GM19455 (cell line): ENCODE data around the gene EIF2AK2.
A peak's percentile ranks its signal among the peaks of the same experiment; 100 is the strongest.
"Not testable (repeated sequence)": the region's sequence is repeated elsewhere in the genome, so short reads cannot be mapped to it uniquely, and the experiment has no call there.

Experiments
- ATAC-seq: cut with Tn5 transposase; IDR thresholded peaks from one replicate; pipeline ENCODE4 v1.9.1; 2021; ENCODE audit not compliant: unreplicated experiment

The EIF2AK2 gene

DNA sequence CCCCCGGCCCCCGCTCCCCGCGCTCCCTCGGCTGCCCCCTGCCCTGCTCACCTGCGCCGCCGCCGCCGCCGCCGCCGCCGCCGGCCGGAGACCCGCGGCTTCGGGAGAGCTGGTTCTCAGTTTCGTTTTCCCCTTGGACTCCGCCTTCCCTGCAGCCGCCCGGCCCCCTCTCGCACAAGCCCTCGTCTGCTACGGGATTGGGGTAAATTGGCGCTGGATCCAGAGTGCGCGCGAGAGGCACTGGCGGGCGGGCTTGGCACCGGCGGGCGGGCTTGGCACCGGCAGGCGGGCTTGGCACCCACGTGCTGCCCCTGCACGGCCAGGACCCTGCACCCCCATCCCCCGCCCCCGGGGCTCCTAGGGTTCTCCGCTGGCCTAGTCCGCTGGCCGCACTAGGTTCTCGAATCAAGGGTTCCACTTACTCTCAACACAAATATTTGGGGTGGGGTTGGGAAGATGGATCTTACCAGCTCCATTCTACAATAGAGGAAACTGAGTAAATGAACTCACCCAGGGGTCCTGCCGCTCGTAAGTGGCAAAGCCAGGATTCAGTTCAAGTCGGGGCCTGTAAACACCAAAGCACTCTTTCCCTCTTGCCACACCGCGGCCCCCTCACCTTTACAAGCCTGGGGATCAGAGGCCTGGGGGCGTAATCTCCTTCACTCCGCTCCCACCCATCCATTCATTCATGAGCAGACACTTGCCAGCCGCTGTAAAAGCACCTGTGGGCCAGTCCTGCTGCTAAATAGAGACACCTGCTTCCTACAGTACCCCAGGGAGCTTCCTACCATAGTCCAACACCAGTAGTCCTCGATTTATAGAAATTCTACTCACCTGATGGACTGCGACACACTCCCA is at the start of gene EIF2AK2:
Gene EIF2AK2 (minus strand): TSS at position 124 of the 858 bp plus-strand sequence. CDS start 9,174 bp downstream, outside the sequence.
- ATAC-seq = peak; percentile 81

DNA sequence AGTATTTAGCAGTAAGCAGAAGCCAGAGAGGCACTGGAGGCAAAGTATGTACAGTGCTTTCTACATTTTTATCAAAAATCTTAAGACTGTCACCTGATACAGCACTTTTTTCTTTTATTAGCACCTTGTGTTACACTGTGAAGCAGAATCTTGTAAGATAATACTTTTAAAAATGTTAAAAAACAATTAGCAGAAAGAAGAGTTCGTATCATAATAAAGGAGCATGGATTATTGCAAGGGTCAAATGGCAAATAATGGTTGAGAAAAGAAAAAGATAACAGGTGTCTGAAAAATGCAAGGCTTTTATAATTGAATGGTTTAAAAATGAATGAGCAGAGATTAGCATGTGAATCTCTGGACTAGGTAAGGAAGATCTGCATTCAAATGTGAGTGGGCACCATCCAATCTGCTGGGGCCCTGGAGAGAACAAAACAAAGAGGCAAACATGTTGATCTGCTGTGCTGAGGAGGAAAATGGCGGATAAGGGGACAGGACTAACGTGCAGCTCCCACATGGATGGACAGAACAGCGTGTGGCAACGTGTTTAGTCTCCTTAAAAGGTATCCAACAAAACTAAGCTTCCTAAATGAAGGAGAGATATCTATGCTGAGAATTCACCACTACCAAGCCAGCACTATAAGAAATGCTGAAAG is 49.0 kb upstream of the EIF2AK2 start:
- no peak for ATAC-seq

DNA sequence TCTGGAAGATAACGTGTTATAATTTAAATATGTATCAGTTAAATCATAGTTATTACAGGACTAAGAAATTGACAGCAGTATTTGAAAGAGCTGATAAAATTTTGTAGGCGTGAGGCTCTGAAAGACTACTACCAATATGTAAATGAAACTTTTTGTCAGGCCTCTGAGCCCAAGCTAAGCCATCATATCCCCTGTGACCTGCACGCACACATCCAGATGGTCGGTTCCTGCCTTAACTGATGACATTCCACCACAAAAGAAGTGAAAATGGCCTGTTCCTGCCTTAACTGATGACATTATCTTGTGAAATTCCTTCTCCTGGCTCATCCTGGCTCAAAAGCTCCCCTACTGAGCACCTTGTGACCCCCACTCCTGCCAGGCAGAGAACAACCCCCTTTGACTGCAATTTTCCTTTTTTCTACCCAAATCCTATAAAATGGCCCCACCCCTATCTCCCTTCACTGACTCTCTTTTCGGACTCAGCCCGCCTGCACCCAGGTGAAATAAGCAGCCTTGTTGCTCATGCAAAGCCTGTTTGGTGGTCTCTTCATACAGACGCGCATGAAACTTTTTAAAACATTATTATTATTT is 48.4 kb upstream of the EIF2AK2 start:
- not testable (repeated sequence) for ATAC-seq

DNA sequence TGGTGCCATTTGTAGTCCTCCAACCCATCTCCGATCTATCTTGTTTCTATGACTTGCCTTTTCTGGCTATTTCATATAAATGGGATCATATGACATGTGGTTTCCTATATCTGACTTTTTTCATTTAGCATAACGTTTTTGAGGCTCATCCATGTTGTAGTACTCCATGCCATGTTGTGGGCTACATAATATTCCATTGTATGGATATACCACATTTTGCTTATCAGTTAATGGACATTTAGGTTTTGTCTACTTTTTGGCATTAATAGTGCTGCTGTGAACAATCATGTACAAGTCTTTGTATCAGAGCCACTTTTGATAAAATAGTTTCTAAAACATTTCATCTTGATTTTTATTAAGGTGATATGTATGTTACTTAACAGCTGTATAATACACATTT is 46.9 kb upstream of the EIF2AK2 start:
- no peak for ATAC-seq

DNA sequence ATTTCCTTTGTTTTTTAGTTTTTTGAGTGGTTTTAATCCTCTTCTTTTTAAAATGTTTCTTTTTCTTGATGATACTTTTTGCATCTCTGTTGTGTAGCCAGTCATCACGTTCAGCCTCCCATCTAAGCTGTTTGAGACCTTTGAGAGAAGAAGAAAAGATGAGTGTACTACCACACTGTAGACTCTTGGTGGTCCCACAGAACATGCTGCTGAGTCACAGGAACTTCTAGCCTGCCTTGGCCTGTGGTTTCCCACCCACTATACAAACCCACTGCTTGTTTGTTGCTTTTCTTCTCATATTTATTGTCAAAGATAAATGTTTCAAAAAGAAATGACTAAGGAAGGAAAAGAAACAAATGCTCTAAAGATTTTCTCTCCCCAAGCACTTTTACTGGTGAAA is 45.0 kb upstream of the EIF2AK2 start:
- no peak for ATAC-seq

DNA sequence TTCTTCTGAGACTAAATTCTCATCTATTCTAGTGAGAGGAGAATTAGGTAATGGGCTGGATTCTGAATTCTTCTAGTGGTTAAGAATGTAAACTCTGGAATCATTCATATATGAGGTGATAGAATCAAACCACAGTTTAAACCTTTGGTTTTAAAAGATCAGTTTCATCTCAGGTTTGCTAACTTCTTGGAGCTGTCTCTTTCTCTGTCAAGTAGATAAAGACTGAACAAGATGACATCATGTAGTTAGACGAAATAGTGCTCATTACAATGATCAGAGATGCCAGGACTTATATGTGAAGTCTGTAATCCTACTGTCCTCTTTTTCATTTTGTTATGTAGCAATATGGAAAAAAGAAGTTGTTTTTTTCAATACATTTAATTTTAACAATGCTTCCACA is 44.4 kb upstream of the EIF2AK2 start:
- ATAC-seq = no peak

DNA sequence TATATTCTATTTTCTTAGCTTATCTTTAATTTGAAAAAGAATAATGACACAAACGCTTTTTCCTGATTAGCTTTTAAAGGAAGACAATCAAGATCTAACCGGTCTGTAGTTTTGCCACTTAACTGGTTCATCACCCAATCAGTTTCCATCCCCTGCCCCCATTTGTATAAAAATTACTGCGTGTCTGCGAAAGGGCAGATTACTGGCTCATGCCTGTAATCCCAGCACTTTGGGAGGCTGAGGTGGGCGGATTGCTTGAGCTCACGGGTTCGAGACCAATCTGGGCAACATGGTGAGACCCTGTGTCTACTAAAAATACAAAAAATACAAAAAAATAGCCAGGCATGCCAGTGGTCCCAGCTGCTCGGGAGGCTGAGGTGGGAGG is 41.9 kb upstream of the EIF2AK2 start:
- no peak for ATAC-seq

DNA sequence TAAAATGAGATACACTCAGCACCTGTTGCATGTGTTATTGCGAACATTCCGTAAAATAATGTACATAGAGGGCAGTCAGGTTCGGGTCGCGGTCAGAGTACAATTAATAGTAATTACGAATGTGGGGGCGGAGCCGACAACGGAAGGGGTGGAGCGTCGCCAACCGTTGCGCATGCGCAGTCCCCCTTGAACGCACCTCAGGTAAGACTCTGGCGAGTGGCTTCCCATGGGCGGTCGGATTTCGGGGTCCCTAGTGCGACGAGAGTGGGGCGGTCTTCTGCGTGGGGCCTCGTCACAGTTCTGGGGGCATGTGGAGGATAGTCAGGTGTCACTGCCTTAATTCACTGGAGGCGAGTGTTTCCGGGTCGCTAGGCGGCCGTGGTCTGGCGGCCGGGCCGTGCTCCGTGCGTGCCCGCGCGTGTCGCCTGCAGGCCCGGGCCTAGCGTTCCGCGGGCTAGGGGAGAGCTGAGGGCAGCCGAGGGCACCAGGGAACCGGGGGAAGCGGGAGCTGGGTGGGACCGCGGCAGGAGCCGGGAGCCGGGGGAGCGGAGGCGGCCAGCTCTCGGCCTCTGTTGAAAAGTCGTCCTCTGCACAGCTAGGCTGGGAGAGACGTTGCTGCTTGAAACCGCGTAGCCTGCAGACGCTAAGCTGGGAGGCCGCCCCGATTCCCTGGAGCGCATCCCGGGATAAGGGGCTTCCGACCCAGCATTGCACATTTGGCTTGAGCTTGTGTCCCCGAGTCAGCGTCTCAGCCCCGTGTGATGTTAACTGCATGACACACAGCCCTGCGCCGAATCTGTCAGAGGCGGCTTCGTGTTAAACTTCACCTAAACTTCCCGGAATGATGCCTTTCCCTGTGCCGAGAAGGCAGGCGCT is 39.8 kb upstream of the EIF2AK2 start, which contains the start of gene CEBPZOS:
Gene CEBPZOS (plus strand): TSS at position 177 of the 876 bp plus-strand sequence. CDS start 3,209 bp downstream, outside the sequence.
- peak; percentile 68 for ATAC-seq

DNA sequence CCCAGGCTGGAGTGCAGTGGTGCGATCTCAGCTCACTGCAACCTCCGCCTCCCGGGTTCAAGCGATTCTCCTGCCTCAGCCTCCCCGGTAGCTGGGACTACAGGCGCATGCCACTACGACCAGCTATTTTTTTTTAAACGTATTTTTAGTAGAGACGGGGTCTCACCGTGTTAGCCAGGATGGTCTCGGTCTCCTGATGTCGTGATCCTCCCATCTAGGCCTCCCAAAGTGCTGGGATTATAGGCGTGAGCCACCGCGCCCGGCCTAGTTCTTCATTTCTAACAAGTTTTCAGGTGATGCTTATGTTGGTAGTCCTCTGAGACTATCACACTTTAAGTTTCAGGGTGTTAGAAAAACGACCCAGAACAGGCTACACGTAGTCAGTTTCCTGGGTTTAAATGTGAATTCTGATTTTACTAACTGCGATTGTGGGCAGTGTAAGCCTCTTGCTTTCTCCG is 39.1 kb upstream of the EIF2AK2 start:
- ATAC-seq = not testable (repeated sequence)

DNA sequence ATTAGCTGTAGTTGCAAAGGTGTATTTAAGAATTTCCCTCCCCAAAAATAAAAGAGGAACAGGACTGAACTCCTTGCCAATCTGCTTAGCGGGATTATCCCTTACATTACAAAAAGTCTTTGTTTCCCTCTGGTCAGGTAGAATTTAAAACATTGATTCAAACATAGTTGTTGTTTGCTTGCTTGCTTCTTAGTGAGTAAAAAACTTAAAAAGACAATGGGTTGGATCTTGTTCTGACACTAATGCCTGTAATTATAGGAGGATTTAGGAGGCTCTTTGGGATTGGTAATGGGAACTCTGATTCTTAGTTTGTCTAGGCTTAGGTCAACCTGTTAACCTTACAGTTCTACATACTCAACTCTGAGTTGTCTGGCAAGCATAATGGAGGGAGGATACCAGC is 35.8 kb upstream of the EIF2AK2 start:
- ATAC-seq = no peak

DNA sequence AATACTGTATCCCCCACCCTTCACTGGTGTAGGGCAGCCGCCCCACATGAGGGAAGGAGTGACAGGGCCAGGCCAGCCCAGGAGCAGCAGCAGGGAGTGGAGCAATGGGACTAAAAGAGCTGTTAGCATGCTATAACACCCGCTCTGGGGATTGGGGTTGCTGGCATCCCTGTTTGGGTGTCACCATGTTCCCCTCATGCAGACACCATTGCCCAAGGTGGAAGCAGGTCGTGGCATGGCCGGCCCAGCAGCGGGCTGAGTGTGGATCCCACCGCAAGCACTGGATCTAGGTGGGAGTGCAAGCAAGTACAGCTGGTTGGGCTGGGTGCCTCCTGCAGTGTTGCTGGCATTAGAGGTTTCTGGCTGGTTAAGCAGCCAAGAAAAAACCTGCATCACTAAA is 35.0 kb upstream of the EIF2AK2 start:
- no peak for ATAC-seq

DNA sequence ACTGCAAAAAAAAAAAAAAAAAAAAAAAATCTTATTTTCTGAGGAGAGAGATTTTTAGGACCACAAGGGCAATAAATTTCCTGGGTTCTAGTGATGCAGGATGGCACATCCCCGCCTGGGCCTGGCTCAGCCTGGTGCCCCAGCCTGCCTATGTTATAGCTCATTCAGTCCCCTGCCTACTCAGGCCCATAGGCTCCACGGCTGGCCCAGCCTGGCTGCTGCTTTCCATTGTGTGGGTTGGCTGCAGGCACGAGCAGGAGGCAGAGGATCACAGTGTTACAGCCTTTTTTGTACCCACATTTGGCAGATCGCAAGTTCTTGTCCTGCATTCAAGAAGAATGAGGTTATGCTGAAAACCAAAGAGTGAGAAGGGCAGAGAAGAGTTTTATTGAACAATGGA is 34.5 kb upstream of the EIF2AK2 start:
- no peak for ATAC-seq

DNA sequence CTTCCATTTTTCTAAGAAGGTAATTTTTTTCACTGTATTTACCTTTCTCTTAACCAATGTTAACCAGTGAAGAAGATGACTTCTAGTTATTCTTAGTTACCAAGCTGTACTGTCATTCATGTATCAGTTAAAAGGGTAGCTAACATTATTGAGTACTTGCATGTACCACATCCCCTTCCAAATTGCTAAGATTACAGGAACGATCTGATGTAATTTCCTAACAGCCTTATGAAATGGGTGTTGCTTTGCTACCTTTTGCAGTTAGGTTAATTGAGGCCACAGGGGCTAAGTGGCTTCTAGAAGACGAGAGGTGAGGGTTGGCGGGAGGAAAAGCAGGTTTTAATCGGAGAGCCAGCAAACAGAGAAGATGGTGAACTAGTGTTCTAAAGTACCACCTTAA is 33.5 kb upstream of the EIF2AK2 start:
- ATAC-seq = no peak

DNA sequence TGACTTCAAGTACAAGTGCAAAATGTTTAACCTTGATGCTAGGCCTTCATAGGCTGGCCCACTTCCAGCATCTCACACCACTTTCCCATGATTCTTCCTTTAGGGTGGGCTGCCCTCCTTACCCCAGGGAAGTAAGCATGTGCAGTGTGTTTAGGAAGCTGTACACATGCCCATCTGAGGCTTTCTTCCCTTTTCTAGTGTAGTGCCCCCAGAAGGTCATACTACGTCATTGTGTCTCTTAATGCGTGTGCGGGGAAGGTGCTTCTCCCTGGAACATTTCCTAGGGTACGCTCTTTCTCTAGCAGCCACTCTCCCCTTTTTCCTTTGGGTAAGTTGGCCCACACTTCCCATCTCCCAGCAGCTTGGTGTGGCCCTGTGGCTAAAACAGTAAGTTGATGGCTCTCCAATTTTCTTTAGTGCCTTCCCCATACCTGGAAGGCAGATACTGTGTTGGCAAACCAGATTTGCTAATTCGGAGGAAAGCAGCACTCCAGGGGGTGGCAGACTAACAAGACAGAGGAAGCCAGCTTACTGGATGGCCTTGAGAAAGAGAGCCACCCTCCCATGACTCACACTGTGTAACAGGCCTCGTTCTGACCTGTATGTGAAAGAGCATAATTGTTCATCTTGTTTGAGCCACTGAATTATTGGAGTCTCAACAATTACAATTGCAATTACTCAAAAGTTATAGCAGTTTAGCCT is 32.8 kb upstream of the EIF2AK2 start:
- no peak for ATAC-seq

DNA sequence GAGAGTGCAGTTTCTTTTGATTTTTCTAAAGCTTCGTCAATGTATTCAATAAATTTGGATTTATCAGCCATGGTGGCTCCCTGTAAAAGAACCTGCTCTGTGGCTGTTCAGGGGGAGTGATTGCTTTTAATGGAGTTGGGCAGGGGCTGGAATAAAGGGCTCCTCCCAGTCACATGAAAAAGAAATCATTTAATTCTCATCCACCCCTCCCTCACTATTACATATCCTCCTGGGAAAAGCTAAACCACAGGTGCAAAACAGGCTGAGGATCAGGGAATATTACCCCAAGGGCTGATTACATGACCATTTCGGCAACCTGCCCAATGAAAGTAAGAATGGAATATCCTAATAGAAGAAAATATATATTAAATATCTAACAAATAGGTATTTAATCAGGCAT is 31.8 kb upstream of the EIF2AK2 start, which contains the start of gene SULT6B1:
Gene SULT6B1 (minus strand): TSS at position 101 of the 400 bp plus-strand sequence. CDS start 30 bp downstream, at position 71.
- ATAC-seq = no peak

DNA sequence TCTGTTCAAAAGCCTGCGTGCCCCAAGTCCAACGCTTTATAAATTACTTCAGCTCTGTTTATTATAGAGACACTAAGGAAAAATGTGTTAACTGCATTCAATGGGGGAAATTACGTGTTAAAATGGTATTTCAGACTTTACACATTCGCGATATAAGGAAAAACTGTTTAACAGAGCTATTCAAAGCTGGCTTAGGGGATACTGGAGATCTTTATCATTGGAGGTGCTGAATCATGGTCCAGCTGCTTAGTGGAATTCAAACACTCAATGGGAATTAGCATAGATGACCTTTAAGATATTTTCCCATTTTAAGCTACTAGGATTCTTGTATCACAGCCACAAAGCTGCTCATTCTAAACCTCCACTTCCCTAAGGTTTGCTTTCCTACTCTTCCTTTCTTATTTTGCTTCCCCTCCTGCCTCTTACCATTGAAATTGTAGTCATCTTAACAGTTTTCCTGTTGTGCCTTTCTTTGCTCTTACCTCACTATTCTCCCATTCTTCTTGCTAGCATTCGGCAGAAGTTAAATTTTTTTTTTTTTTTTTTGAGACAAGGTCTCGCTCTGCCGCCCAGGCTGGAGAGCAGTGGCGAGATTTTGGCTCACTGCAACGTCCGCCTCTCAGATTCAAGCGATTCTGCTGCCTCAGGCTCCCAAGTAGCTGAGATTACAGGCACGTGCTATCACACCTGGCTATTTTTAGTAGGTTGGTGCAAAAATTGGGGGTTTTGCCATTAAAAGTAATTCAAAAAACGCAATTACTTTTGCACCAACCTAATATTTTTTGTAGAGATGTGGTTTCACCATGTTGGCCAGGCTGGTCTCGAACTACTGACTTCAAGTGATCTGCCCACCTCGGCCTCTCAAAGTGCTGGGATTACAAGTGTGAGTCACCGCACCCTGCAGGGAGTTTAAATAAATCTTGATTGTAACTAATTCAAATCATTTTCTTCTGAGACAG is 25.2 kb upstream of the EIF2AK2 start:
- ATAC-seq = no peak

DNA sequence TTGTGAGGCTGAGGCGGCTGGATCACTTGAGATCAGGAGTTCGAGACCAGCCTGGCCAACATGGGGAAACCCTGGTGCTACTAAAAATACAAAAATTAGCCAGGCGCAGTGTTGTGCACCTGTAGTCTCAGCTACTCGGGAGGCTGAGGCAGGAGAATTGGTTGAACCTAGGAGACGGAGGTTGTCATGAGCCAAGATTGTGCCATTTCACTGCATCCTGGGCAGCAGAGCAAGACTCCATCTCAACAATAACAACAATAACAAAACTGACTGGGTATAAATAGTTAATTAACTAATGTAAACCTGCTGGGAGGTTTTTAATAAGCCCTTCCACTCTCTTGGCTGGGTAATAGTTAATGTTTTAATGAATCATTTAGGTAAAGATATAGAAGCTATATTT is 23.9 kb upstream of the EIF2AK2 start:
- ATAC-seq = no peak

DNA sequence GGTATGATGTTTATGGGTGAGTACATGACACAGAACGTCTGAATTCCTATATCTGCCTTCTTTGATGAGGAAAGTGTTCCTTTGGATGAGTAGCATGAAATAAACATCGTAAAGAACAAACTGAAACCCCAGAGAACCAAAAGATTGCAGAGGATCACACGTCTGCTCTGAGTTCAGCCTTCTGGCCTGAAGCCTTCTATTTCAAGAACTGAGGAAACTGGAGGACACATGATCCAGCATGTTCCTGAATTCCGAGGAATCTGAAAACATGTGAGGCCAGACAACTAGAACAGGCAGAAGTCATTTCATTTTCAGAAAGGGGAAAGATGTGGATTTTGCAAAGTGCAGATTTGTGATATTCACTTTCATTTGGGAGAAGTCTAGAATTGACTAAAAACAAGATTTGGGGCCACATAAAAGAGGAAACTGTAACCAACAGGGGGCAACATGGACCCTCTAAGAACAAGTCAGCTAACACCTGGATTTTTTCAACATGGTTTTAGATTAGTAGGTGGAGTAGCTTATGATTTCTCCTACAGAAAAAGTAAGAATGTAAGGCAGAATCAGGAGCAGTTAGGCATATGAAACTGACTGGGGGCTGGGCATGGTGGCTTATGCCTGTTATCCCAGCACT is 23.3 kb upstream of the EIF2AK2 start:
- ATAC-seq = no peak
